Skin of body (tissue), 2 donors: ENCODE results near the gene MED27. TPM values are rescaled to one million over a fixed set of nuclear protein-coding genes. Genes with fewer than 3 reads are reported as not detected.
"Not testable (repeated sequence)": the region's sequence is repeated elsewhere in the genome, so short reads cannot be mapped to it uniquely, and the experiment has no call there.

Experiments
- DNase-seq: peaks from one replicate; lab custom pipeline; 2025; lab: John Stamatoyannopoulos, UW
- total RNA-seq: library from RNA; depleted of rRNA; stranded (reverse); fragments of >200 nt; gene quantifications from one replicate; pipeline ENCODE4 v1.2.3, GENCODE V29; 2014

Gene MED27
- total RNA-seq, 1 donor from 2014 or later, result 10.9 TPM

- no peak for DNase-seq
Measured at GRCh38 chr9:131926360-131926922, 153.2 kb downstream of the MED27 start.

DNA sequence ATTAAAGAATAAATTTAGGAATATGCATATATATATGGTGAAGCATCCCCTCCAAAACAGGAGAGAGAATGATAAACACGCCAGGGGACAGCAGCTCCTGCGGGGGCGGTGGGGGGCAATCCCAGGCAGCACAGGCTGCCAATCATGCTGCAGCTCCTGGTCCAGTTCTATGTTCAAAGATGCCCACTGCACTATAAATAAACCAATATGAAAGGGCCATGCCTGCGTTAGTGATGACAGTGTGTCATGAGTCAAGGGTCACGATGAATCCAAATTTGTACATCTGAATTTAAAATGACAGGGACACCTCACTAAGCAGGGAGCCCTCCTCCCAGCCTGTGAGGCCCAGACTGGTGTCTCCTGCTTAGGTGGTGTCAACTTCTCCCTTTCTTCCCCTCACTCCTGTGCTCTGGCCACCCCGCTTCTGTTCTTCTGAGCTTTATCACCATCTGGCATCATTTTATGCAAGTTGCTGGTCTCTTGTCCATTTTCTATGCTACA is 153.9 kb downstream of the MED27 start:
- no peak for DNase-seq

GRCh38 chr9:131923766-131924165 is 155.9 kb downstream of the MED27 start:
- no peak for DNase-seq

DNA sequence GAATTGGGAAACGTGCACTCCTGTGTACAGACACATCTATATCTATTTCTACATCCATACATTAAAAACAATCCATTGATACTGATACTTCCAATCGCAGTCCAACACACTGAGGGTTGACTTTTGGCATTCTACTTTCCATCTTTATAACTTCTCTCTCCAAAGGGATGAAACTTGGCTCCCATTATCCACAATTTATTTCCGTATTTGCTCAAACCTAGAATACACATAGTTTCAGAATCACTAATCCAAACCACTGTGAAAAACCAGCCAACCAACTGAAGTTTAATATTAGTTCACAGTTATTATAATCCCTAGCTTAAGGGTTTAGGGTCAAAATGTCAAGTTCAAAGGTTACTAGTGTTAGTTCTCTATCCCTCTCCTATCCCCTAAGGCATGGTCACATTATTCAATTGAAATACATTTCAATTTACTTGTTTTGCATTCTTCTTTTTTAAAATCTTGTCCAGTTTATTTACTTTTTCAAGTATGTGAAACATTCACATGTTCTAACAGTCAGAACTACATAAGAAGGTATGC is 156.5 kb downstream of the MED27 start:
- DNase-seq, result no peak

DNA sequence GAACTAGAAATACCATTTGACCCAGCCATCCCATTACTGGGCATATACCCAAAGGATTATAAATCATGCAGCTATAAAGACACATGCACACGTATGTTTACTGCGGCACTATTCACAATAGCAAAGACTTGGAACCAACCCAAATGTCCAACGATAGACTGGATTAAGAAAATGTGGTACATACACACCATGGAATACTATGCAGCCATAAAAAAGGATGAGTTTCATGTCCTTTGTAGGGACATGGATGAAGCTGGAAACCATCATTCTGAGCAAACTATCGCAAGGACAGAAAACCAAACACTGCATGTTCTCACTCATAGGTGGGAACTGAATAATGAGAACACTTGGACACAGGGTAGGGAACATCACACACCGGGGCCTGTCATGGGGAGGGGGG is 158.0 kb downstream of the MED27 start:
- DNase-seq, result not testable (repeated sequence)

GRCh38 chr9:131919216-131919615 is 160.5 kb downstream of the MED27 start:
- no peak for DNase-seq

DNA sequence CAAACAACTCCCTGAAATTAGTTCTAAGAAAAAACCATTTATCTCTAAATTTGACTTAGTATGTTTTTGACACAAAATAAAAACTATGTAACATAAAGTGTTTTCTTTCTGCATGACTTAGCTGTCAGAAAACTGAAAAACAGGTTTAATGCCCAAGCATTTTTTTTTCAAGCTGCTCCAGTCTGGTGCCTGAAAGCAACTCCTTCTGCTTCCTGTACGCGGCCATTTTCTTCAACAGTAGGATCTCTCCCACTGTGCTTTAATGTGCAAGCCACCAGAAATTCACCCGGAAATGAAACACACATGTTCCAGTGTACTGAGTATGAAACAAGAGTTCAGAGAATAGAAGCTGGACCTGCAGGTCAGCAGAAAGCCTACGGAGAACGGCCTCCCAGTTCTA is 161.2 kb downstream of the MED27 start:
- DNase-seq, result no peak

DNA sequence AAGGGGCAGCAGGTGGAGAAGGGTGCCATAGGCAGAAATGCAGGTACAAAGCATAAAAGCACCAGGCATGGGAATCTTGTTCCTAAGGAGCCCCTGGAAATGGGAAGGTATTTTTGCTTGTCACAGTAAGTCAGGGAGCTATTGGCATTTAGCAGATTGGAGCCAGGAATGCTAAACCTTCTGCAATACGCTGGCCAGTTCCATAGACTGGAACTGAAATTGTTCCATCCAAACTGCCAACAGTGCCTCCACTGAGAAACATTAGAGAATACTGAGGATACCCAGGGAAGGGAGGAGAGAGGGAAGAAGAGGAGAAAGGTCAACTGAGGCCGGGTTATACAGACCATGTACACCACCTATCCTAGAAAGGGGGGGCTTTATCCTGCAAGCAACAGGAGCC is 162.7 kb downstream of the MED27 start:
- no peak for DNase-seq

DNA sequence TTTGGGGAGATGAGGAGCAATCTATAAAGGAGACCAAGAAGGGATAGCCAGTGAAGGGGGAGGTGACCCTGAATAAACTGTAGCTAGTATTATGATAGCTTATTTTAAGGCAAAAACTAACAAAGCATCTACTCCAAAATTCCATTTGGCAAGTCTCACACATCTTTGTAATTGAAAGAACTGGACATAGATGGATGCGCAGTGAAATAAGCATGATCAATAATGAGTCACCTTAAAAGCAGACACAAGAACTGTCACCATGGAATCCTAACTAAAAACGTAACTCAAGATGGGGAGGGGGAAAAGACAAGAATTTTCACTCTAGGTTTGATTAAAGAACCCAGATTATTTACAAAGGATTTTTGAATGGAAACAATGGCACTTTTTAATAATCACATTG is 164.5 kb downstream of the MED27 start:
- DNase-seq, result no peak

GRCh38 chr9:131912671-131913070 is 167.0 kb downstream of the MED27 start:
- no peak for DNase-seq

- no peak for DNase-seq
Measured at GRCh38 chr9:131912069-131912468, 167.6 kb downstream of the MED27 start.

- no peak for DNase-seq
Measured at GRCh38 chr9:131910572-131910971, 169.1 kb downstream of the MED27 start.

GRCh38 chr9:131905144-131905543 is 174.5 kb downstream of the MED27 start:
- DNase-seq, result no peak

GRCh38 chr9:131899296-131900228 is 180.1 kb downstream of the MED27 start:
- no peak for DNase-seq

DNA sequence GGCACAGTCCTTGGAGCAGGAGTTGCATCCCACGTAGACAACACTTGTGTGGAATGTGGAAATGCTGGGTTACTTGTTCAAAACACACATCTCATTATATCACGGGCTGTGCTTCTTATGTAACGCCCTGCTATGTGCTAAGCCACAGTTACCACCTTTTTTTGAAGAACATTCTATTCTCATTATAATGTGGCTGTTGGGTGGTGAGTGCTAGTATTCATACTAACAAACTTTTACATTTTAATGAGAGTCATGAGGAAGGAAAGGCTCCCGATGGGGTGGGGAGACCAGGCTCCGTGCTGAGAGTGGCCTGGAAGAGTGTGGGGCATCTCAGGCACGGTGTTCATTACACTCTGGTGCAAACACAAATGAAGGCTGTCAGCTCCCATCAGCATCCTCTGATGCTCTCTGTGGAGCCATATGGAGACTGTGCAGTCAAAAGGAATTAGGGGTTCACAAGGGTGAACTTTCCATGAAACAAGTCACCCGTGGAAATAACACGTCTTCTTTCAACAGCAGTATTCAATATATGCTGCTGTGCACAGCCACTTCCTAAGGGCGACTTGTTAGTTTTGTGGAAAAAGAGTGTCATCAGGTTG is 186.7 kb downstream of the MED27 start:
- DNase-seq, result no peak

DNA sequence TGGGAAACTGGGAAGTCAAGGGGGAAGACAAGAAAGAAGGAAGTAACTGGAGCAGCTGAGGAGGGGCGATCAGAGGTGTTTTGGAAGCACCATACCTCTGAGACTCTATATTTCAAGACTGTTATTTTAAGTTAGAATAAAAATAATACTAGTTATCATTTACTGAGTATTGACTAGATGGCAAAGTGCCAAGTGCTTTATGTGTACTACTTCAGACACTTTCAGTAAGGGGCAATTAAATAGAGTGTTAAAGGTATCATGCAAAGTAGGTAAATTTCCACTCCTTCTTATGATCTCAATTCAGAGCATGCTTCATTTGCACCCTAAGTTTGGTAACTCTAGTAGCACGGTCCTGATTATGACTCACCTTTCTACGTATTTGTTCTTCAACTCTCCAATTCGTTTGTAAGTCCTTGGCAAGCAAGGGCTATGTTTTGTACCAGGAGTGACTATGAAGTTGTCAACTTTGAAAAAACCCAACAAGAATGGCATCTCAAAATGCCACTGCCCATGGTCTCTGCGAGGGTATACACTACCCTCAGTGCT is 187.4 kb downstream of the MED27 start:
- no peak for DNase-seq

DNA sequence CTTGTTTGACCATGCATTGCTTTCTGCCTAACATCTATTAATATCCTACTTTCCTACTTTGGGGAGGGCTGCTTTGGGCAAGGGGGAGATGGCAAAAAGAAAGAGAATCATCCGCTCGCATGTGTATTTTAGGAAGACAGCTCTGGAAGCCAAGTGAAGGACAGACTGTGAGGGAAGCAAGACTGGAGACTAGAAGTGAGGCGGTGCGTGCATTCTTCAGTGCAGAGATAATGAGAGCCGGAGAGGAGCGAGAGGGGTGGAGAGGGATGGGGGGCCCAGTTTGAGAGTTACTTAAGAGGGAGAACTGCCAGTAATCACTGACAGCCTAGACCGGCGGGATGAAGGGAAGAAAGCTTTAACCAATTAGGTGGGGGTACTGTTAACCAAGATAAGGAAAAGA is 188.1 kb downstream of the MED27 start:
- DNase-seq, result no peak

DNA sequence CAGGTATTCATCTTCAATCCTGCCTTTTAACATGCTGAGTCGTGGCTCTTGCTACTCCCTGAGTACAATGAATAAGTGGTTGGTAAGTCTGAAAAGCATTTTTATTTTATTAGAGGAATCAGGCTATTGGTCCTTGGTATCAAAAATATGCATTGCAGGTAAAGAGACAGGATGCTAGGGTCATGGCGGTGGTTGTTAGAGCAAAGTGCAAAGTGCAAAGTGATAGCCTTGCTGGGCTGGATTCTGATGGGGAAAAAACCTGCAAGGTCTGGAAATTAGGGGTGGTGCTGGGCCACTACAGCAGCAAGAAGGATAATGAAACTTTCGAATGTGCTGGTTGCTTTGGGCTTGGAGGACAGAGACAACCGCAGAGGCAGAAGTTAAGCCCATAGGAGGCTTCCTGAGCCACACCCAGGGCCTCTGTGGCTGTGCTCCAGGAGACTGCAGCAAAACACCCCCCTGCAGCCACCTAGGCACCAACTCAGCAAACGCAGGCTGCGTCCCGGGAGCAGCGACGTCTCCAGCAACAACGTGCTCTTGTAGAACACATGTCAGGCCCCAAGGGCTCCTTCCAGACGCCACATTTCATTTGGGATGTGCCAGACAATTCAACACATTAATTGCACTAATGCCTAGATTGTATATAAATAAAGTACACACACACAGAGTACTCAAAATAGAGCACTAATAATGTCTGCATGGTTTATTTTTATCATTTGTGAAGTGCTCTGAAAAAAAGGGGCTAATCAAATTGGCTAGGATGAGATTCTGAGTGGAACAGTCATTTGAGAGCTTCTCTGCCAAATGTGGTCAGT is 190.0 kb downstream of the MED27 start:
- no peak for DNase-seq

DNA sequence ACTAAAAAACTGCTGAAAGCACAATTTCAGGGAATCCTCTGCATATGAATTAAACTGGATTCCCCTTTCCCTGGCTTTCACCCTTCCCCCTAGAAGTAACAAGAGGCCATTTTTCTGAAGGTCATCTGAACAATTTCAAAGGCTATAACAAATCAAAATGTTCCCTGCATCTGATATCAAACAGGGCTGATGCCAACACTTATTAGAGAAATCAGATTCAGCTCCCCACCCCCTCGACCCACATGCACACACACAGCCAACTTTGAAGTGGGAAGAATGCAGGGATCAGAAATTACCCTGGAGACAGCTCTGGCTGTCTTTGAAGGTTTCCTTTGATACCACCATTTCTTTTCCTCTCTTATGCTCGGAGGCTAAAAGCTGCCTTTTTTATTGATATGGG is 190.7 kb downstream of the MED27 start:
- DNase-seq, result no peak

DNA sequence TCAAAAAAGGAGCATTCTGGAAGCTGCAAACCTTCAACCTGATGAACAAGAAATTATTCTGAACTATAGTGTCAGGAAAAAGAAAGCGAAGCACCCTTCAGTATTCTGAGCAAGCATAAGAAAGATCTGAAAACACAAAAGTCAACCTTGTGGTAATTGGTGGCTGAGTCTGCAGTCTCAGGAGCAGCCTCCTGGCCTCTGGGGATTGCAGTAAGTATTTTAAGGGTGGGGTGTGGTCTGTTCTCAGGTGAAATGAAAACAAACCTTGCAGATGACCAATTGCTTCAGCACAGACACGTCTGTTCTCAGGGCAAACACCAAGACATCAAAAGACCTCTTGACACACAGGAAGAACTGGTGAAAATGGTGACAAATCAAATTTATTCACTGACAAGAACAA is 192.0 kb downstream of the MED27 start:
- no peak for DNase-seq

DNA sequence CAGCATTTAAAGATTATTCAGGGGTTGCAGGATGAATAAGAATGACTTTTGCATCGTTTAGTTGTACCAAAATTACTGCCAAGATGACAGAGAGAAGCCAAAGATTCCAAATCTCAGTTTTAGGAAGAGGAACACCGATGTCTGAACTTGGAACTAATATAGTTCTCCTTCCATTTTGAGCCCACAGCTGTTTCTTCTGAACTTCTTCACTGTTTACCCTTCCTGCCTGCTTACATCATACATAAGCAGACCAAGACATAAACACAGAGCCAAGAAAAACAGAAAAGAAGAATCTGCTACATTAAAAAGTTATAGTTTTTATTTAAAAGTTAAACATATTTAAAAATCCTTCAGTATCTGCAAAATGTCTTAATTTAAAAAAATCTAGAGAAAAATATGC is 192.8 kb downstream of the MED27 start:
- peak; percentile 12 for DNase-seq
